ENCODE results near the gene USP34.

DNA sequence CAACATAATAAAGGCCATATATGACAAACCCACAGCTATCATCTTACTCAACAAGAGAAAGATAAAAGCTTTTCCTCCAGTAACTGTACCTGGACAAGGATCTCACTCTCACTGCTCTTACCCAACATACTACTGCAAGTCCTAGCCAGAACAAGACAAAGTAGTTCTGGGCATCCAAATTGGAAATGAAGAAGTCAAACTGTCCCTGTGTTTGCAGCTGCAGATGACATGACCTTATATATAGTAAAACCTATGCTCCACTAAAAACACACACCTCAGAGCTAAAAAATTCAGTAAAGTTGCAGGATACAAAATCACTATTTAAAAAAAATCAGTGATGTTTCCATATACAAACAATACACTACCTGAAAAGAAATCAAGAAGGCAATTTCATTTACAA lies 32.2 kb downstream of the USP34 start:
- TF ChIP-seq, protein P1, sequence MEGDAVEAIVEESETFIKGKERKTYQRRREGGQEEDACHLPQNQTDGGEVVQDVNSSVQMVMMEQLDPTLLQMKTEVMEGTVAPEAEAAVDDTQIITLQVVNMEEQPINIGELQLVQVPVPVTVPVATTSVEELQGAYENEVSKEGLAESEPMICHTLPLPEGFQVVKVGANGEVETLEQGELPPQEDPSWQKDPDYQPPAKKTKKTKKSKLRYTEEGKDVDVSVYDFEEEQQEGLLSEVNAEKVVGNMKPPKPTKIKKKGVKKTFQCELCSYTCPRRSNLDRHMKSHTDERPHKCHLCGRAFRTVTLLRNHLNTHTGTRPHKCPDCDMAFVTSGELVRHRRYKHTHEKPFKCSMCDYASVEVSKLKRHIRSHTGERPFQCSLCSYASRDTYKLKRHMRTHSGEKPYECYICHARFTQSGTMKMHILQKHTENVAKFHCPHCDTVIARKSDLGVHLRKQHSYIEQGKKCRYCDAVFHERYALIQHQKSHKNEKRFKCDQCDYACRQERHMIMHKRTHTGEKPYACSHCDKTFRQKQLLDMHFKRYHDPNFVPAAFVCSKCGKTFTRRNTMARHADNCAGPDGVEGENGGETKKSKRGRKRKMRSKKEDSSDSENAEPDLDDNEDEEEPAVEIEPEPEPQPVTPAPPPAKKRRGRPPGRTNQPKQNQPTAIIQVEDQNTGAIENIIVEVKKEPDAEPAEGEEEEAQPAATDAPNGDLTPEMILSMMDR (IDR thresholded peaks at IDR 0.05; ENCODE audit: low read depth, low read length, missing input control), result no peak
- no peak for TF ChIP-seq JUND (IDR thresholded peaks at IDR 0.05)
- TF ChIP-seq, protein P2, sequence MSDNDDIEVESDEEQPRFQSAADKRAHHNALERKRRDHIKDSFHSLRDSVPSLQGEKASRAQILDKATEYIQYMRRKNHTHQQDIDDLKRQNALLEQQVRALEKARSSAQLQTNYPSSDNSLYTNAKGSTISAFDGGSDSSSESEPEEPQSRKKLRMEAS (IDR thresholded peaks at IDR 0.05), result no peak
- TF ChIP-seq, protein P3, sequence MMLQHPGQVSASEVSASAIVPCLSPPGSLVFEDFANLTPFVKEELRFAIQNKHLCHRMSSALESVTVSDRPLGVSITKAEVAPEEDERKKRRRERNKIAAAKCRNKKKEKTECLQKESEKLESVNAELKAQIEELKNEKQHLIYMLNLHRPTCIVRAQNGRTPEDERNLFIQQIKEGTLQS (IDR thresholded peaks at IDR 0.05), result no peak
- TF ChIP-seq YY1 (IDR thresholded peaks at IDR 0.05), result no peak
- no peak for TF ChIP-seq RAD21 (IDR thresholded peaks at IDR 0.05)

Measured in liver (tissue), 3 donors.